ENCODE measurements around the gene TLE6.

DNA sequence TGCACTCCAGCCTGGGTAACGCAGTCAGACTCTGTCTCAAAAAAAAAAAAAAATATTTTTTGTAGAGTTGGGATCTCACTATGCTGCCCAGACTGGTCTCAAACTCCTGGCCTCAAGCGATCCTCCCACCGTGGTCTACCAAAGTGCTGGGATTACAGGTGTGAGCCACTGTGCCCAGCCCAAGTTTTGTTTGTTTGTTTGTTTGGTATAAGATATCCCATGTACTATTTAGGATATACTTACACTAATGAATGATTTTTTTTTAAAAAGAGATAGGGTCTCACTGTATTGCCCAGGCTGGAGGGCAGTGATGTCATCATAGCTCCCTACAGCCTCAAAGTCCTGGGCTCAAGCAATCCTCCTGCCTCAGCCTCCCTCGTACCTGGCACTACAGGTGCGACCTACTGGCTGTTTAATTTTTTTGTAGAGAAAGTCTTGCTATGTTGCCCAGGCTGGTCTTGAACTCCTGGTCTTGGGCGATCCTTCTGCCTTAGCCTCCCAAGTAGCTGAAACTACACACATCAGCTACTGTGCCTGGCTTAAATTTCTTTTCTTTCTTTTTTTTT, 24.0 kb downstream of the TLE6 start:
- TF ChIP-seq CTCF (IDR thresholded peaks at IDR 0.05; ENCODE audit: low read depth, low read length, missing input control) (no peak), REST (IDR thresholded peaks at IDR 0.05) (no peak), EGR1 (IDR thresholded peaks at IDR 0.05; ENCODE audit: low read depth in 2 of 2) (no peak), RXRA (IDR thresholded peaks at IDR 0.05) (no peak), MAX (IDR thresholded peaks at IDR 0.05) (no peak), YY1 (IDR thresholded peaks at IDR 0.05) (no peak), RAD21 (IDR thresholded peaks at IDR 0.05) (no peak), FOXA2 (IDR thresholded peaks at IDR 0.05) (no peak), FOXA1 (IDR thresholded peaks at IDR 0.05) (no peak)
- TF ChIP-seq, protein P1, sequence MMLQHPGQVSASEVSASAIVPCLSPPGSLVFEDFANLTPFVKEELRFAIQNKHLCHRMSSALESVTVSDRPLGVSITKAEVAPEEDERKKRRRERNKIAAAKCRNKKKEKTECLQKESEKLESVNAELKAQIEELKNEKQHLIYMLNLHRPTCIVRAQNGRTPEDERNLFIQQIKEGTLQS (IDR thresholded peaks at IDR 0.05): no peak

Measured in liver (tissue), 3 donors.